IPS-15b (cell line): Measurements from ENCODE around the gene ATF6B.
"Not testable (repeated sequence)": the region's sequence is repeated elsewhere in the genome, so short reads cannot be mapped to it uniquely, and the experiment has no call there.

Experiments used
- H3K27me3 ChIP-seq: one replicate; pipeline ENCODE4 v1.6.1; 2013; ENCODE audit warnings: low read length; ENCODE audit not compliant: control insufficient read depth, insufficient read depth
- H3K36me3 ChIP-seq: one replicate; pipeline ENCODE4 v1.6.1; 2013; ENCODE audit warnings: low read length; ENCODE audit not compliant: control insufficient read depth, insufficient read depth
- H3K4me1 ChIP-seq: one replicate; pipeline ENCODE4 v1.6.1; 2013; ENCODE audit warnings: mild to moderate bottlenecking, low read length; ENCODE audit not compliant: control insufficient read depth, insufficient read depth
- H3K4me3 ChIP-seq: one replicate; pipeline ENCODE4 v1.5.1; 2013; ENCODE audit warnings: low read depth, low read length
- H3K9ac ChIP-seq: one replicate; pipeline ENCODE4 v1.6.1; 2013; ENCODE audit warnings: low read depth, mild to moderate bottlenecking, low read length
- H3K9me3 ChIP-seq: one replicate; pipeline ENCODE4 v1.6.1; 2013; ENCODE audit warnings: mild to moderate bottlenecking, low read length; ENCODE audit not compliant: control insufficient read depth, insufficient read depth

Gene ATF6B

DNA sequence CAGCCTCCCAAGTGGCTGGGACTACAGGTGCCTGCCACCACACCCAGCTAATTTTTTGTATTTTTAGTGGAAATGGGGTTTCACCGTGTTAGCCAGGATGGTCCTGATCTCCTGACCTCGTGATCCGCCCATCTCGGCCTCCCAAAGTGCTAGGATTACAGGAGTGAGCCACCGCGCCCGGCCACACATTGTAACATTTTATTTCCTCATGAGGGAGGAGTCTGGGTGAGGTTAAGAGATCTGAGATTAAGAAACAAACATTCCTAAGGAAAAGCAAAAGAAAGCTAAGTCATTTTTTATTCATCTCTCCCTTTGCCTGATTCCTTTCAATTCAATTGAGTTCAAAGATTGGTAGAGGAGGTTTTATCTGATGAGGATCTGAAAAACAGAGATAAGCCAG lies 16.2 kb upstream of the ATF6B start:
- H3K9ac ChIP-seq, H3K4me3 ChIP-seq, H3K4me1 ChIP-seq, H3K36me3 ChIP-seq, H3K9me3 ChIP-seq: not testable (repeated sequence)
- H3K27me3 ChIP-seq: peaks cover 12% of the 10 kb centered on the region

GRCh38 chr6:32140420-32141046 lies 12.5 kb upstream of the ATF6B start:
- Histone ChIP-seq H3K4me3 (no peak overlapping the region), H3K9me3 (no peaks in the 10 kb centered on the region), H3K9ac (no peak overlapping the region), H3K4me1 (no peaks in the 10 kb centered on the region), H3K36me3 (no peaks in the 10 kb centered on the region), H3K27me3 (peaks cover 2% of the 10 kb centered on the region)

DNA sequence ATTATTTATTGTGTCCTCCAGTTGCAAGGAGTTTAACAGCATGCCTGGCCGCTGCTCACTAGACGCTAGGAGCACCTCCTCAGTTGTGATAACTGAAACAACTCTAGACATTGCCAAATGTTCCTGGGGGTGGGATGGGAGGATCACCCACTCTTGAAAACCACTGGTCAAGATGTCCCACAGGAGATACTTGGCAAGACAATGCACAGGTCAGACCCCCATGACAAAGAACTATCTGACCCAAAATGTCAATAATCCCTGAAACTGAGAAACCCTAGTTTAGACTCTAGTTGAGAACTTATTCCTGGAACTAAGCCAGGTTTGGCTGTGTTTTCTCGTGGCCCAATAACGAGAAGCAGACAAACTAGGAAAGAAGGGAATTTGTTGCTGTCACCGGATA lies 11.5 kb upstream of the ATF6B start:
- H3K9ac ChIP-seq: no peak overlapping the region
- H3K27me3 ChIP-seq: peaks cover 2% of the 10 kb centered on the region
- no peak overlapping the region for H3K4me3 ChIP-seq
- H3K9me3 ChIP-seq: no peaks in the 10 kb centered on the region
- no peaks in the 10 kb centered on the region for H3K36me3 ChIP-seq
- H3K4me1 ChIP-seq: no peaks in the 10 kb centered on the region

DNA sequence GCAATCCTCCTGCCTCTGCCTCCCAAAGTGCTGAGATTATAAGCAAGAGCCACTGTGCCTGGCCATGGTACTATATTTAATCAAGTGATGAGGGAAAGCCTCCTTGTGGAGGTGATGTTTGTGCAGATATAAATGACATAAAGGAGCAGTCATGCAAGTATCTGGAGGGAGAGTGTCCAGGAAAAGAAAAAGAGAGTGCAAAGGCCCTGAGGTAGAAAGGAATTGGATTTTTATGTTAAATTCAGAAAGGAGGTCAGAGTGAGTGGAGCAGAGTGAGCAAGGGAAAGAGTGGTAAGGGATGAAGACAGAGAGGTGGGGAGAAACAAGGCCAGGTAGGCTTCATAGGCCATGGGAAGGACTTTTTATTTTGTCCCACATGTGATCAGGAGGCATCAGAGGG lies 9.4 kb upstream of the ATF6B start:
- H3K9ac ChIP-seq: no peak overlapping the region
- H3K4me1 ChIP-seq: no peaks in the 10 kb centered on the region
- H3K9me3 ChIP-seq: no peaks in the 10 kb centered on the region
- H3K36me3 ChIP-seq: no peaks in the 10 kb centered on the region
- H3K27me3 ChIP-seq: peaks cover 2% of the 10 kb centered on the region
- no peak overlapping the region for H3K4me3 ChIP-seq

DNA sequence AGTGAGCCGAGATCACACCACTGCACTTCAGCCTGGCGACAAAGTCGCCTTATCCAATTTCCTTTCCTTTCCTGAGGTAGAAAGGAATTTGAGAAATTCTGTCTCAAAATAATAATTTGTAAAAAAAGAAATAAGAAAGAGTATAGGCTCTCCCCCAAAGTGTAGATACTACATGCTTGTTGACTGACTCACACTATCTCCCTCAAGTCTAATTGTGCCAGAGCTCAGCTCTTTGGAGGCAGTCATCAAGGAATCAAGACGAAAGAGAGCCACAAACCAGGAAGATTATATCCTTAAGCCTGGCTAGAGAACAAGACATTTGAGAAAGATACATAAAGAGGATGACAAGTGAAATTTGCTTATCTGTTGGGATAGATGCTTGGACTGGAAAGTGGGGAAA lies 5.7 kb upstream of the ATF6B start:
- Histone ChIP-seq H3K4me3 (no peak overlapping the region), H3K27me3 (peaks cover 2% of the 10 kb centered on the region), H3K9me3 (no peaks in the 10 kb centered on the region), H3K9ac (no peak overlapping the region), H3K4me1 (no peaks in the 10 kb centered on the region), H3K36me3 (no peaks in the 10 kb centered on the region)

- Histone ChIP-seq H3K4me1 (no peaks in the 10 kb centered on the region), H3K4me3 (no peak overlapping the region), H3K9me3 (no peaks in the 10 kb centered on the region), H3K36me3 (no peaks in the 10 kb centered on the region), H3K9ac (no peak overlapping the region), H3K27me3 (peaks cover 2% of the 10 kb centered on the region)
Measured at GRCh38 chr6:32132110-32132509, 4.1 kb upstream of the ATF6B start.

- Histone ChIP-seq H3K36me3 (no peaks in the 10 kb centered on the region), H3K27me3 (peaks cover 2% of the 10 kb centered on the region), H3K9me3 (no peaks in the 10 kb centered on the region), H3K4me3 (no peak overlapping the region), H3K4me1 (no peaks in the 10 kb centered on the region), H3K9ac (no peak overlapping the region)
Measured at GRCh38 chr6:32131439-32131948, 3.4 kb upstream of the ATF6B start.

- Histone ChIP-seq H3K9me3 (no peaks in the 10 kb centered on the region), H3K9ac (peak overlapping the region; percentile 37), H3K27me3 (no peaks in the 10 kb centered on the region), H3K36me3 (peaks cover 2% of the 10 kb centered on the region), H3K4me3 (peak overlapping the region; percentile 69), H3K4me1 (no peaks in the 10 kb centered on the region)
Measured at GRCh38 chr6:32129297-32130088, 1.4 kb upstream of the ATF6B start.

DNA sequence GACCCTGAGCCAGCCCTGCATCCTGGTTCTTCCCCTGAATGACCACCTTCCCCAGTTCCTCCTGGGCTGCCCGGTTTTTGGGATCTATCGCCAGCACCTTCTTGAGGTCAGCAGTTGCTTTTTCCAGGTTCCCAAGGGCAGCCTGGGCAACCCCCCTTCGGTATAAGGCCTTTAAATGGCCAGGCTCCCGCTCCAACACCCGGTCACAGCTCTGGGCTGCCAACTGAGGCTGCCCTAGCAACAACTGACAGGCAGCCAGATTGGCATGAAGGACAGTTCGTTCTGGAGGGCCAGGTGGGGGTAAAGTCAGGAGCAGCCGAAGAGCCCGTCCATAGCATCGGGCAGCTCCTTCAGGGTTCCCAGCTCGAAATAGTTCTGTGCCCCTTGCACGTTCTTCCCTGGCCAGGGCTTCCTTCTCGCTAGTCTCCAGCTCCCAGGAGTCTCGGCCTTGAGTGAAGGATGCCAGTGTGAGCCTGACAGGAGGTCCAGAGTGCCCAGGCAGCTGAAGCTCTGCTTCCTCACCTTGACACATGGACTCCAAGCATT lies 778 bp upstream of the ATF6B start:
- Histone ChIP-seq H3K27me3 (no peaks in the 10 kb centered on the region), H3K9me3 (no peaks in the 10 kb centered on the region), H3K4me1 (no peaks in the 10 kb centered on the region), H3K36me3 (peaks cover 5% of the 10 kb centered on the region), H3K9ac (no peak overlapping the region), H3K4me3 (peak overlapping the region; percentile 69)

- Histone ChIP-seq H3K36me3 (peaks cover 5% of the 10 kb centered on the region), H3K9ac (no peak overlapping the region), H3K4me3 (peak overlapping the region; percentile 100), H3K9me3 (no peaks in the 10 kb centered on the region), H3K4me1 (no peaks in the 10 kb centered on the region), H3K27me3 (no peaks in the 10 kb centered on the region)
Measured at GRCh38 chr6:32127409-32127716, 683 bp downstream of the ATF6B start.

- Histone ChIP-seq H3K36me3 (peaks cover 5% of the 10 kb centered on the region), H3K4me3 (peak overlapping the region; percentile 100), H3K9ac (no peak overlapping the region), H3K27me3 (no peaks in the 10 kb centered on the region), H3K9me3 (no peaks in the 10 kb centered on the region), H3K4me1 (no peaks in the 10 kb centered on the region)
Measured at GRCh38 chr6:32126880-32127279, 1.2 kb downstream of the ATF6B start.

- Histone ChIP-seq H3K27me3 (no peaks in the 10 kb centered on the region), H3K9ac (no peak overlapping the region), H3K36me3 (peaks cover 11% of the 10 kb centered on the region), H3K4me1 (no peaks in the 10 kb centered on the region), H3K9me3 (no peaks in the 10 kb centered on the region), H3K4me3 (no peak overlapping the region)
Measured at GRCh38 chr6:32123681-32124080, 4.4 kb downstream of the ATF6B start.
